HG03060 (cell line): ENCODE measurements around the gene KDSR.

Experiments used
- ATAC-seq: cut with Tn5 transposase; IDR thresholded peaks from one replicate; pipeline ENCODE4 v1.9.1; 2021; ENCODE audit warnings: low read depth, moderate number of reproducible peaks; ENCODE audit not compliant: unreplicated experiment

Gene KDSR, protein sequence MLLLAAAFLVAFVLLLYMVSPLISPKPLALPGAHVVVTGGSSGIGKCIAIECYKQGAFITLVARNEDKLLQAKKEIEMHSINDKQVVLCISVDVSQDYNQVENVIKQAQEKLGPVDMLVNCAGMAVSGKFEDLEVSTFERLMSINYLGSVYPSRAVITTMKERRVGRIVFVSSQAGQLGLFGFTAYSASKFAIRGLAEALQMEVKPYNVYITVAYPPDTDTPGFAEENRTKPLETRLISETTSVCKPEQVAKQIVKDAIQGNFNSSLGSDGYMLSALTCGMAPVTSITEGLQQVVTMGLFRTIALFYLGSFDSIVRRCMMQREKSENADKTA

GRCh38 chr18:63367053-63367953, at the start of gene KDSR:
Gene KDSR, minus strand, starts transcription at chr18:63367206. Its CDS starts 88 bp downstream, at chr18:63367118.
- peak; percentile 79 for ATAC-seq

DNA sequence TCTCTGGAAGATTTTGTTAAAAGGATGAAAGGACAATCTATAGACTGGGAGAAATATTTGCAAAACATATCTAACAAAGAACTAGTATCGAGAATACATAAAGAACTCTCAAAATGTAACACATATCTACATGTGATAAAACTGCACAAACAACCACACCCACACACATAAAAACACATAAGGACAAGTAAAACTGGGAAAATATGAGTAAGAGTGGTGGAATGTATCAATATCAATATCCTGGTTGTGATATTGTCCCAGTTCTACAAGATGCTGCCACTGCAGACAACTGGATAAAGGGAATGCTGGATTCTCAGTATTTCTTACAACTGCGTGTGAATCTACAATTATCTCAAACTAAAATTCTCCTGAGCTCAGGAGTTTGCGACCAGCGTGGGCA, 45.9 kb upstream of the KDSR start:
- no peak for ATAC-seq

DNA sequence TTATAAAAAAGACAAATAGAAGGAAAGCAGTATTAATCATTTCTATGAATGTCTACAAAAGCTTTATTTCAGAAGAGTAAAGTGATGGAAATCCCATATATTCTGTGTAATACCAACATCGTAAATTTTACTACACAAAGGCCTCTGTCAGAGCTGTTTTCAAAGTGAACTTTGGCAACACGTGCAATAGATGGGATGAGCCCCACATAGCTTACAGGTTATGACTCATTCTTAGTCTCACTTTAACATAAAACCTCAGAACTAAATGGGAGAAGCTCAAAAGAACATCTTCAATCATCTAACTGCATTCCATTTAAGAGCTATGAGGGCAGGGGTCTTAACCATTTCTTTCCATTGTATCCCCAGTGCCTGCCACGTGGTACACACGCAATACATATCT, 43.8 kb upstream of the KDSR start:
- ATAC-seq = no peak

- no peak for ATAC-seq
Observed at GRCh38 chr18:63409301-63409700, 42.3 kb upstream of the KDSR start.

DNA sequence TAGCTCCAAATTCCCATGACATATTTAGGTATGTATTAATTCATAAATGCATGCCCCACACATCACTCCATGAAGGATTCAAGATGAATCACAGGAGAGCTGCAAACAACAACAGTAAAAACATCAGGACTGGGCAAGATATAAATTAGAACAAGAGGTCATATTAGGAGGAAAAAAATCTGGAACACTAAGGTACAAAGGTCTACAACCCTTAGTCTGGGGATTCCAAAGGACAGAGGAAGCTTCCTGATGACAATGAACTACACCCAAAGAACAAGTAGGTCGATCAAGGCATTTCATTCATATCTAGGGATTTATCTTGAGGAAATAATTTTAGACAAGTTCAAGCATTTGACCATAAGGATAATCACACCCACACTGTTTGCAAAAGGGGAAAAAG, 40.7 kb upstream of the KDSR start:
- no peak for ATAC-seq

DNA sequence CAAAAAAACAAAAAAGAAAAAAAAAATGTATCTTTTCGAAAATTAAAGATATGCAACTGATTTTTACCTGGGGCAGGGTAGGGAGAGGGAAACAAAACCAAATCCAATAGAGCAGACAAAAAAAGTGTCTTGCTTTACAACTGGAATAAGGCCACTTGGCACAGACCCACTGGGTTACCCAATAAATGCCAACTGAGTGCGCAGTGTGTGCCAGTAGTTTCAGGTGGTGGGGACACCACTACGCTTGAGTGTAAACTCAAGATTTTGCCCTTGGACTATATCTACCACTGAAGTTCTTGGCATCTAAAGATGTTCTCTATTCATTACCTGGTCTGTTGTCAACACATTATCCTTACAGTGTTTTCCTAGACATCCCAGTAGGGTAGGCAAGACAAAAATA, 39.0 kb upstream of the KDSR start:
- ATAC-seq = no peak

GRCh38 chr18:63402246-63403162, 35.5 kb upstream of the KDSR start:
- no peak for ATAC-seq

GRCh38 chr18:63399300-63399699, 32.3 kb upstream of the KDSR start:
- no peak for ATAC-seq

DNA sequence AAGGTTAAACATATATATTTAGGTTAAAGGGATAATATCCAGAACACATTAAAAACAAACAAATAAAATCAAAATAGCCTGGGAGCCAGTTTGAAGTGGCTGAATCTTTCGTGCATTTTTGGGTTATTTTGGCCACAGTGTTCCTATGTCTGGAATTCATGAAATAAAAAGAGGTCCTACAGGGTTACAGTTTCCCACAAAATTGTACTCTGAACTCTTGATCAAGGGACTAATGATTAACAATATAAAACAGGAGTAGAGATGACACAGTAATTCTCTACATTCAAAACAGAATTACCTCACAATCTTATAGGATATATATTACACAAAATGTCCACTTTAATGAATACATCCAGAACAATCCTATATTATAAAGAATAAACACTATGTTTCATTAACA, 30.3 kb upstream of the KDSR start:
- ATAC-seq = no peak

- no peak for ATAC-seq
Observed at GRCh38 chr18:63395503-63395902, 28.5 kb upstream of the KDSR start.

DNA sequence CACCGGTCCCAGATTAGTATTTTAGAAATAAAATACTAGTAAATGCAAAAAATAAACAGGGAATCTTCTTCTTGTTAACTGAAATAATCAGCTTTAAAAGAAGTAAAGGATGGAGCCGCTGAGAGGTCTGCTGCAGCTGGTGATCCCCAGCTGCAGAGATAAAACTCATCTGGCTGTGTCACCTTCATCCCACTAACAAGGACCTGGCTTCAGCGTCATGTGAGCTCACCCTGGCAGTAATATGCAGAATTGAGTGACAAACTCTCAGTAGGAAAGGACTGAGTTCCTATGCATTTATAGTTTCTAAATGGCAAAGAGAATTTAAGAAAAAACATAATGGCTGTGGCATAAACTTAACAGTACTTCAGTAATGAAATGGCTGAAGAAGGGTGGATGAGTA, 27.9 kb upstream of the KDSR start:
- ATAC-seq = no peak

GRCh38 chr18:63387861-63388260, 20.9 kb upstream of the KDSR start:
- no peak for ATAC-seq

DNA sequence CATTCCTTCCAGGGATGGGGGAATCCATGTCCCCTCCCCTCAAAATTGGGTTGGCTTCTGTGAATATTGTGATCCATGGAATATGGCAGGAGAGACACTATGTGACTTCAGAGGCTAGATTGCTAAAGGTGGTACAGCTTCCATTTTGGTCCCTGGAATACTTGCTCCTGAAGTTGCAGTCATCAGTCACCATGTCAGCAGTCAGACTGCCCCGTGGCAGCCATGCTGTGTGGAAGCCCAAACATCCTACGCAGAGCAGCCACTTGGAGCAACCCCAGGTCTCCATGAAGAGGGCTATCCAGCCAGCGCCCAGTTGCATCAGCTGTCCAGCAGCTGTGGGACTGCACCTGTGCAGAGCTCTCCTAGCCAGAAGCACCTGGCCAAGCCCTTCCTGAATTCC, 15.8 kb upstream of the KDSR start:
- ATAC-seq = no peak

- ATAC-seq = no peak
Observed at GRCh38 chr18:63379639-63379962, 12.6 kb upstream of the KDSR start.

DNA sequence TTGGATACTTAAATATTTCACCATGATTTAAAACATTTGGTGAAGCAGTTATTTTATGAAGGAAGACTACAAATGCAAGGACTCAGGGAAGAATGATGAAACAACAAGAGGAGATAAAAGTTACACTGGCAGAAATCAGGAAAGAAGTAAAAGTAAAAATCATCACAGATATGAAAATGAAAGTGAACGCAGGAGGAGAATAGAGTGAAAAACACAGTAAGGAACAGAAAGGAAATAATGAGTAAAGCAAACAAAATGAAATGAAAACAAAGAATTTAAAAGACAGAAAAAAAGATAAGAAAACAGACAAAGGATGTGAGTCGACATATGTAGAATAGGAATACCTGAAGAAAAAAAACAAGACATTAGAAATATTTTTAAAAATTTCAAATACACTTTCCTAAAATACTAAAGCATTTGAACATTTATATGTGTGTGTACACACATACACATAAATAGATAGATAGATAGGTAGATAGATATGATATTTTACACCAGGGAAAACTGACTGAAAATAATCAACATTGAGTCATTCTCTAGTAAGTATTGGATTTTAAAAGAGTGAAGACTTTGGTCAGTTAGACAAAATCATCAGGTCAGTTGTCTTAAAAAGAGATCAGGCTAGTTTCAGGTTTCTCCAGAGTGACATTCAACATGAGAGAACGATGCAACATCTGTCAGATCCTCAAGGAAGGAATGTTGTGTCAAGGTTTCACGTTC, 12.1 kb upstream of the KDSR start:
- peak; percentile 53 for ATAC-seq

DNA sequence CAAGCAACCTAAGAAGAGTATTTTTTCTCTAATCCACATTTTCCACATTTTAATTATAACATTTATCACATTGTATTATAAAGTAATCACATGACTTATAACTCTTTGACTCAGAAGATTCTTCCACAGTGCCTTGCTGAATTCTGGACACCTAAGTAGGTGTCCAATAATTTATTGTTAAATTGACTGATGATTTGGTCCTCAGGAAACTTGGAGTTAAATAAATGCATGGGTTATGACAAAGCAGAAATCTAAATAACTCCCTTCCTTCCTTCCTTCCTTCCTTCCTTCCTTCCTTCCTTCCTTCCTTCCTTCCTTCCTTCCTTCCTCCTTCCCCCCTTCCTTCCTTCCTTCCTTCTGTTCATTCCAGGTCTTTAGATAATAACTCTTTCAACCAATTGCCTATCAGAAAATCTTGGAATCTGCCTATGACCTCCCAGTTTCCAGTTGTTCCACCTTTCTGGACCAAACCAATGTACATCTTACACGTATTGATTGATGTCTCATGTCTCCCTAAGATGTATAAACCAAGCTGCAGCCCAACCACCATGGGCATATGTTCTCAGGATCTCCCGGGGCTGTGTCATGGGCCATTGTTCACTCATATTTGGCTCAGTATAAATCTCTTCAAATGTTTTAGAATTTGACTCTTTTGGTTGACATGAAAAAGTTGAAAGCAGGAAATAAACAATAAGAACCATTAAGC, 10.4 kb upstream of the KDSR start:
- no peak for ATAC-seq

GRCh38 chr18:63376538-63376937, 9.5 kb upstream of the KDSR start:
- no peak for ATAC-seq

DNA sequence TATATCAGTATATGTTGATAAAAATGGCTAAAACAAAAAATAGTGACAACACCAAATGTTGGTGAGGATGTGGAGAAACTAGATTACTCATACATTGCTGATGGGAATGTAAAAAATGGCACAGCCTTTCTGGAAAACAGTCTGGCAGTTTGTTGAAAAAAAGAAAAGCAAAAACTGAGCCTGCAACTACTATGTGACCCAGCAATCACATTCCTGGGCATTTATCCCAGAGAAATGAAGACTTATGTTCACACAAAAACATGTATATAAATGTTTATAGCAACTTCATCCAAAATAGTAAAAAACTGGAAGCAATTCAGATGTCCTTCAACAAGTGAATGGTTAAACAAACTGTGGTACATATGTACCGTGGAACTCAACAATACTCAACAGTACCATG, 7.5 kb upstream of the KDSR start:
- no peak for ATAC-seq

DNA sequence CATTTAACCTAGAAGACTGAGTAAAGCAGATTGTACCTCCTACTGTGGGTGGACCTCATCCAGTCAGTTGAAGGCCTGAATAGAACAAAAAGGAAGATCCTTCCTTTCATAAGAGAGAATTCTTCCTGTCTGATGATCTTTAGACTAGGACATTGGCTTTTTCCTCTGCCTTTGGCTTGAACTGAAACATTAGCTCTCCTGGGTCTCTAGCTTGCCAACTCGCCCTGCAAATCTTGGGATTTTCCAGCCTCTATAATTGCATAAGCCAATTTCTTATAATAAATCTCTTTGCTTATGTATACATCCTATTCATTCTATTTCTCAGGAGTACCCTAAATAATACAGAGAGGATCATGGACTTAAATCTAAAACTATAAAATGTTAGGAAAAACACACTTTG, 6.2 kb upstream of the KDSR start:
- no peak for ATAC-seq

DNA sequence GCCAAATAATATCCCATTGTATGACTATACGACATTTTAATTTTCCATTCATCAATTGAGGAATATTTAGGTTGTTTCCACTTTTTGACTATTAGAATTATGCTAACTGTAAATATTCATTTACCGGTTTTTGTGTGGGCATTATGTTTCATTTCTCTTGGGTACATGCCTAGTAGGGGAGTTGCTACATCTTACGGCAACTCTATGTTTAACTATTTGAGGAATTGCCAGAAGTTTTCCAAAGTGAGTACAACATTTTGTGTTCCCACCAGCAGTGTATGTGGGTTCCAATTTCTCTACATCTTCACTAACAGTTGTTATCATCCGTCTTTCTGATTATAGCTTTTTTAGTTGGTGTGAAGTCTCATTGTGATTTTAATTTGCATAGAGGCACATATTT, 1.6 kb upstream of the KDSR start:
- no peak for ATAC-seq
